Left lung (tissue), 10 donors: ENCODE measurements around the gene UBR7. TPM values are rescaled to one million over a fixed set of nuclear protein-coding genes. Genes with fewer than 3 reads are reported as not detected.
"Not testable (repeated sequence)": the region's sequence is repeated elsewhere in the genome, so short reads cannot be mapped to it uniquely, and the experiment has no call there.

Experiments used
- ATAC-seq: fragments of 200-7000 bp; cut with Tn5 transposase; one replicate; pipeline ENCODE4 v1.9.1; 2020; ENCODE audit warnings: moderate library complexity
- DNase-seq, 4 donors: peaks; one replicate each; pipeline ENCODE4 v3.0.0-alpha.2; 2013 to 2020
- H3K27ac ChIP-seq, 2 donors: fragments of 200-600 bp; sonication (generic) in 1 of 2; one replicate each; pipeline versions ENCODE4 v1.5.0 to v1.8.0; 2020 to 2021
- H3K27me3 ChIP-seq, 2 donors: fragments of 200-600 bp; sonication (generic) in 1 of 2; one replicate each; pipeline versions ENCODE4 v1.5.0 to v1.8.0; 2020 to 2021
- H3K36me3 ChIP-seq, 2 donors: fragments of 200-600 bp; sonication (generic) in 1 of 2; one replicate each; pipeline versions ENCODE4 v1.5.0 to v1.8.0; 2020 to 2021
- H3K4me1 ChIP-seq, 2 donors: fragments of 200-600 bp; one replicate each; pipeline ENCODE4 v1.8.0; 2021
- H3K4me3 ChIP-seq, 2 donors: fragments of 200-600 bp; sonication (generic) in 1 of 2; one replicate each; pipeline versions ENCODE4 v1.5.0 to v1.8.0; 2020 to 2021; ENCODE audit warnings: mild to moderate bottlenecking in 1 of 2
- H3K9me3 ChIP-seq, 2 donors: fragments of 200-600 bp; sonication (generic) in 1 of 2; one replicate each; pipeline versions ENCODE4 v1.5.0 to v1.8.0; 2020 to 2021
- CTCF ChIP-seq, 2 donors: fragments of 200-600 bp; sonication (generic) in 1 of 2; IDR thresholded peaks; one replicate each; pipeline versions ENCODE4 v1.5.0 to v1.8.0; 2021; ENCODE audit warnings: antibody characterized with exemption in 2 of 2
- intact Hi-C, 2 donors: fragments of 100-400 bp; cut with DNase I; formaldehyde crosslinking; loops; one replicate each; pipeline versions ENCODE4 v1.11.2 to v1.14.2; 2022
- polyA plus RNA-seq, 6 donors: library from polyadenylated mRNA; unstranded; fragments of 120-200 nt; gene quantifications; one replicate each; pipeline ENCODE4 v1.2.1, GENCODE V29; 2013; ENCODE audit not compliant: insufficient read length in 6 of 6
- total RNA-seq, 2 donors: library from RNA; stranded (reverse); fragmentation: NEBNext Ultra II Directional; extraction: Animal tissue kit (Norgen Biotek cat#: 25700); gene quantifications; one replicate each; pipeline ENCODE4 v1.2.1, GENCODE V29; 2021
- donor health status: DM: no; HTN: yes; CAD: no.
- donor health status: DM: no; HTN: no; CAD: no.

Gene UBR7
- total and polyA plus RNA-seq, 8 donors: 19.4 to 37.3 (median 30.4) TPM

- Histone ChIP-seq H3K36me3 (peaks cover 0 to 39% of the 10 kb centered on the region in 2 donors), H3K9me3 (no peaks in the 10 kb centered on the region), H3K27me3 (peaks cover 0 to 19% of the 10 kb centered on the region in 2 donors), H3K4me3 (no peak overlapping the region), H3K27ac (no peak overlapping the region), H3K4me1 (peaks cover 0 to 9% of the 10 kb centered on the region in 2 donors)
- peak in 1 of 4 donors; percentile 78 for DNase-seq
- TF ChIP-seq CTCF (IDR thresholded peaks at IDR 0.05): no peak
- intact Hi-C loops: no loop called here
- no peak for ATAC-seq
These were observed 23.5 kb downstream of the UBR7 start for GRCh38 chr14:93230539-93230938.

- peaks cover 0 to 19% of the 10 kb centered on the region in 2 donors for H3K27me3 ChIP-seq
- intact Hi-C loops: no loop called here
- peaks cover 0 to 9% of the 10 kb centered on the region in 2 donors for H3K4me1 ChIP-seq
- ATAC-seq (peak; percentile 77), DNase-seq (peak in 2 of 4 donors; percentile 7 to 40)
- no peak for TF ChIP-seq CTCF (IDR thresholded peaks at IDR 0.05)
- H3K36me3 ChIP-seq: peaks cover 0 to 31% of the 10 kb centered on the region in 2 donors
- H3K9me3 ChIP-seq: no peaks in the 10 kb centered on the region
- no peak overlapping the region for H3K27ac ChIP-seq
- peak overlapping the region; percentile 26 to 31 for H3K4me3 ChIP-seq
These were observed 24.3 kb downstream of the UBR7 start for GRCh38 chr14:93231129-93231979.

DNA sequence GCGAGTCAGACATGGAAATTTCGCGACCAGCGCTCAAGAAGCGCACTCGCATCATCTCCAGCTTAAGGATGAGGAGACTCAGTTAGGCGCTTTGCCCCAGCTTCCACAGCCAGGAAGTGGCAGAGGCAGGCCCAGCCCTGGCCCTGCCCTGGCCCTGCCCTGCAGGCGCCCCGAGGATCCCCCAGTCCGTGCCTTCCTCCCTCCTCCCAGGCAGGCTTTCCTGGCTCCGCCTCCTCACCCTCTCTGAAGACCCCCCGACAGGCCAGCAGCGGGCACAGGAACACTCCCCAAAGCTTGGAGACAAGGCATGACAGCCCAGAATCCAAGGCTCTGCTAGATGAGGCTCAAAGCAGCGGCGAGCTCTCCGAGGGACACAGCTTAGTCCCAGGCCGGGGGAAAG is 25.1 kb downstream of the UBR7 start:
- peaks cover 0 to 9% of the 10 kb centered on the region in 2 donors for H3K4me1 ChIP-seq
- ATAC-seq (no peak), DNase-seq (no peak)
- intact Hi-C loops: no loop called here
- no peak overlapping the region for H3K27ac ChIP-seq
- H3K36me3 ChIP-seq: peaks cover 0 to 25% of the 10 kb centered on the region in 2 donors
- peaks cover 0 to 19% of the 10 kb centered on the region in 2 donors for H3K27me3 ChIP-seq
- H3K9me3 ChIP-seq: no peaks in the 10 kb centered on the region
- no peak overlapping the region for H3K4me3 ChIP-seq
- no peak for TF ChIP-seq CTCF (IDR thresholded peaks at IDR 0.05)

DNA sequence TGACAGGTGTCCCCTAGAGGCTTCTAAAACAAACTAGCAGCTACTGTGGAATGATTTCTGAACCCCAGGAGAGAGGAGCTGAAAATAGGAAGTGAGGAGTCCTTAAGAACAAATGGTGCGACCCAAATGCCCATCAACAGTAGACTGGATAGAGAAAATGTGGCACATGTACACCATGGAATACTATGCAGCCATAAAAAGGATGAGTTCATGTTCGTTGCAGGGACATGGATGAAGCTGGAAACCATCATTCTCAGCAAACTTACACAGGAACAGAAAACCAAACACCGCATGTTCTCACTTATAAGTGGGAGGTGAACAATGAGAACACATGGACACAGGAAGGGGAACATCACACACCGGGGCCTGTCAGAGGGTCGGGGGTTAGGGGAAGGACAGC is 26.0 kb downstream of the UBR7 start:
- H3K4me3 ChIP-seq, H3K27ac ChIP-seq, ATAC-seq, DNase-seq, H3K9me3 ChIP-seq, H3K4me1 ChIP-seq, intact Hi-C loops: not testable (repeated sequence)
- H3K36me3 ChIP-seq: peaks cover 0 to 16% of the 10 kb centered on the region in 2 donors
- H3K27me3 ChIP-seq: peaks cover 0 to 19% of the 10 kb centered on the region in 2 donors

- DNase-seq (no peak), ATAC-seq (no peak)
- intact Hi-C loops: no loop called here
- Histone ChIP-seq H3K4me3 (no peak overlapping the region), H3K27me3 (peaks cover 0 to 19% of the 10 kb centered on the region in 2 donors), H3K27ac (no peak overlapping the region), H3K36me3 (peaks cover 0 to 5% of the 10 kb centered on the region in 2 donors), H3K9me3 (no peaks in the 10 kb centered on the region), H3K4me1 (peaks cover 0 to 9% of the 10 kb centered on the region in 2 donors)
- no peak for TF ChIP-seq CTCF (IDR thresholded peaks at IDR 0.05)
These were observed 27.7 kb downstream of the UBR7 start for GRCh38 chr14:93234798-93235197.
